ENCODE measurements around the gene KLHDC2. TPM values are rescaled to one million over a fixed set of nuclear protein-coding genes. Genes with fewer than 3 reads are reported as not detected.
"Not testable (repeated sequence)": the region's sequence is repeated elsewhere in the genome, so short reads cannot be mapped to it uniquely, and the experiment has no call there.

The KLHDC2 gene
- total RNA-seq, 1 donor from 2014 or later = 60.0 TPM

- Mint-ChIP-seq H3K36me3 (peaks cover 37% of the 10 kb centered on the region), H3K27me3 (no peaks in the 10 kb centered on the region), H3K4me1 (ENCODE audit: unreplicated experiment) (no peaks in the 10 kb centered on the region), H3K27ac (no peak overlapping the region), H3K9me3 (no peaks in the 10 kb centered on the region), H3K4me3 (no peak overlapping the region)
- no peak for DNase-seq (ENCODE audit: extremely low spot score, unreplicated experiment)
- TF ChIP-seq CTCF (conservative IDR thresholded peaks at IDR 0.05) = no peak
These were observed 28.1 kb downstream of the KLHDC2 start for GRCh38 chr14:49796025-49796424.

GRCh38 chr14:49808780-49809179, 40.8 kb downstream of the KLHDC2 start:
- H3K27me3 Mint-ChIP-seq = no peaks in the 10 kb centered on the region
- no peak overlapping the region for H3K27ac Mint-ChIP-seq
- H3K36me3 Mint-ChIP-seq = peaks cover 51% of the 10 kb centered on the region
- DNase-seq (ENCODE audit: extremely low spot score, unreplicated experiment) = no peak
- no peak overlapping the region for H3K4me3 Mint-ChIP-seq
- no peak for TF ChIP-seq CTCF (conservative IDR thresholded peaks at IDR 0.05)
- no peaks in the 10 kb centered on the region for H3K9me3 Mint-ChIP-seq
- H3K4me1 Mint-ChIP-seq (ENCODE audit: unreplicated experiment) = no peaks in the 10 kb centered on the region

- not testable (repeated sequence) for H3K27ac Mint-ChIP-seq; H3K4me3 Mint-ChIP-seq; H3K27me3 Mint-ChIP-seq; H3K9me3 Mint-ChIP-seq; DNase-seq (ENCODE audit: extremely low spot score, unreplicated experiment); H3K4me1 Mint-ChIP-seq (ENCODE audit: unreplicated experiment)
- peaks cover 62% of the 10 kb centered on the region for H3K36me3 Mint-ChIP-seq
These were observed 48.2 kb downstream of the KLHDC2 start for GRCh38 chr14:49816118-49816517.

GRCh38 chr14:49816844-49817243, 48.9 kb downstream of the KLHDC2 start:
- TF ChIP-seq CTCF (conservative IDR thresholded peaks at IDR 0.05) = no peak
- peaks cover 57% of the 10 kb centered on the region for H3K36me3 Mint-ChIP-seq

GRCh38 chr14:49820176-49820575, 52.2 kb downstream of the KLHDC2 start:
- H3K27ac Mint-ChIP-seq = no peak overlapping the region
- TF ChIP-seq CTCF (conservative IDR thresholded peaks at IDR 0.05) = no peak
- DNase-seq (ENCODE audit: extremely low spot score, unreplicated experiment) = no peak
- no peaks in the 10 kb centered on the region for H3K27me3 Mint-ChIP-seq
- no peaks in the 10 kb centered on the region for H3K4me1 Mint-ChIP-seq (ENCODE audit: unreplicated experiment)
- peaks cover 49% of the 10 kb centered on the region for H3K36me3 Mint-ChIP-seq
- H3K4me3 Mint-ChIP-seq = no peak overlapping the region
- peaks cover 9% of the 10 kb centered on the region for H3K9me3 Mint-ChIP-seq

More at GRCh38 chr14:49816844-49817243, 48.9 kb downstream of the KLHDC2 start:
- no peaks in the 10 kb centered on the region for H3K27me3 Mint-ChIP-seq
- H3K27ac Mint-ChIP-seq = no peak overlapping the region
- no peak overlapping the region for H3K4me3 Mint-ChIP-seq
- H3K9me3 Mint-ChIP-seq = peaks cover 9% of the 10 kb centered on the region
- DNase-seq (ENCODE audit: extremely low spot score, unreplicated experiment) = no peak
- no peaks in the 10 kb centered on the region for H3K4me1 Mint-ChIP-seq (ENCODE audit: unreplicated experiment)

GRCh38 chr14:49828640-49829039, 60.7 kb downstream of the KLHDC2 start:
- Mint-ChIP-seq H3K4me3 (no peak overlapping the region), H3K9me3 (no peaks in the 10 kb centered on the region), H3K36me3 (peaks cover 44% of the 10 kb centered on the region), H3K27me3 (no peaks in the 10 kb centered on the region), H3K27ac (no peak overlapping the region), H3K4me1 (ENCODE audit: unreplicated experiment) (no peaks in the 10 kb centered on the region)
- TF ChIP-seq CTCF (conservative IDR thresholded peaks at IDR 0.05) = no peak
- no peak for DNase-seq (ENCODE audit: extremely low spot score, unreplicated experiment)

Other genes starting within 250 kb of the KLHDC2 start
- gene RPS29, start 181.8 kb upstream of the KLHDC2 start, total RNA-seq (ENCODE audit: low replicate concordance) = 1,493 and 1,875 TPM in 2 replicates
- 12.5 and 20.1 TPM in 2 replicates for gene LRR1, start 169.2 kb upstream of the KLHDC2 start, total RNA-seq (ENCODE audit: low replicate concordance)
- 134 and 156 TPM in 2 replicates for gene RPL36AL, start 147.5 kb upstream of the KLHDC2 start, total RNA-seq (ENCODE audit: low replicate concordance)
- gene MGAT2, start 147.4 kb upstream of the KLHDC2 start, total RNA-seq (ENCODE audit: low replicate concordance) = 25.6 and 27.0 TPM in 2 replicates
- gene DNAAF2, start 132.9 kb upstream of the KLHDC2 start, total RNA-seq (ENCODE audit: low replicate concordance) = 14.8 and 16.5 TPM in 2 replicates
- 6.1 and 16.6 TPM in 2 replicates for gene POLE2, start 79.9 kb upstream of the KLHDC2 start, total RNA-seq (ENCODE audit: low replicate concordance)
- 1.7 and 3.5 TPM in 2 replicates for gene KLHDC1, start 75.0 kb upstream of the KLHDC2 start, total RNA-seq (ENCODE audit: low replicate concordance)
- 87.9 and 104 TPM in 2 replicates for gene NEMF, start 84.6 kb downstream of the KLHDC2 start, total RNA-seq (ENCODE audit: low replicate concordance)
- 86.4 and 184 TPM in 2 replicates for gene ARF6, start 124.9 kb downstream of the KLHDC2 start, total RNA-seq (ENCODE audit: low replicate concordance)

Data from type B pancreatic cell (in vitro differentiated cells).